ENCODE data around the gene AREL1.

DNA sequence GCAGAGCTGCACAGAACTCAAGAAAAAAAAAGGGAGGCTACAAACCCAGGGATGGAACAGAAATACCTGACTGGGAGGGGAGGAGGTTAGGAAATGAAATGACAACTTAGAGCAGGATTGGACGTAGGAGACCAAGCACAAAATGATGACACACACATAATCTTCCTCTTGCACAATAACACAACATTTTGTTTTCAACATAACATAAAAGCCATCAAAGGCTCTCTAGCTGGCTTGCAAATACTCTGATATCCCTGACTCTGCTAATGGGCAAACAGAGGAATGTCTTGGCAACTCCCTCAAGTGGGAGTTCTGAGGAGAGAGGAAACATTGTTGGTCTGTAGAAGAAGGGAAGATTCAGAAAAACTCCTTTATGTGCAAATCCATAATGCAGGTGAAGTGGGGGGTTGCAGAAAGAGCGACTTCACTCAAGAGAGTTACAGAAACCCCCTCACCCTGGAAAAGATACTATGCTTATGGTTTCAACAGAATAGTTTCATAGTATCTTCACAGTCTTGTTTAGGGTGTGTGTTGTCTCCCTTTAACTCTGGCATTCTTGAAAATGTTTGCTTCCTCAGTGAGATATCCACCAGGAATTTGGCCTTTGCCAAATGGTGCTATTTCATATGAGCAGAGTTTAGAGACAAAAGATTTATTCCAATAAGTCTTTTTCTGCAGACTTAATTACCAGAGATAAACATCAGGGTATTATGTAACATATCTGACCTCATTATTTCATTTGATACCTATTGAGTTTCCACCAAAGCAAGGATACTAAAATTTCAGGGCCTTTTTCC lies 57.1 kb downstream of the AREL1 start:
- TF ChIP-seq POLR2AphosphoS5 (IDR thresholded peaks at IDR 0.05; ENCODE audit: low read depth, low read length): no peak
- TF ChIP-seq TAF1 (IDR thresholded peaks at IDR 0.05; ENCODE audit: borderline replicate concordance, low read depth, low read length): no peak
